Suprapubic skin (tissue), 4 donors: ENCODE measurements around the gene CDRT15. TPM values are rescaled to one million over a fixed set of nuclear protein-coding genes. Genes with fewer than 3 reads are reported as not detected.
"Not testable (repeated sequence)": the region's sequence is repeated elsewhere in the genome, so short reads cannot be mapped to it uniquely, and the experiment has no call there.

Experiments
- DNase-seq, 2 donors: peaks; one replicate each; pipeline ENCODE4 v3.0.0-alpha.2; 2019; ENCODE audit warnings: low spot score in 2 of 2
- H3K27ac ChIP-seq: fragments of 200-600 bp; sonication (generic); one replicate; pipeline ENCODE4 v1.5.1; 2019
- H3K27me3 ChIP-seq: fragments of 200-600 bp; sonication (generic); one replicate; pipeline ENCODE4 v1.5.1; 2019
- H3K36me3 ChIP-seq: fragments of 200-600 bp; sonication (generic); one replicate; pipeline ENCODE4 v1.5.1; 2019
- H3K4me1 ChIP-seq: fragments of 200-600 bp; sonication (generic); one replicate; pipeline ENCODE4 v1.5.1; 2019
- H3K4me3 ChIP-seq: fragments of 200-600 bp; sonication (generic); one replicate; pipeline ENCODE4 v1.5.1; 2019; ENCODE audit warnings: mild to moderate bottlenecking
- H3K9me3 ChIP-seq: fragments of 200-600 bp; sonication (generic); one replicate; pipeline ENCODE4 v1.5.1; 2019
- EP300 ChIP-seq: sonication (generic); formaldehyde crosslinking; IDR thresholded peaks from one replicate; pipeline ENCODE4 v1.6.1; 2017; ENCODE audit warnings: antibody characterized with exemption
- POLR2A ChIP-seq, 2 donors: fragments of 450-650 bp; IDR thresholded peaks; one replicate each; pipeline ENCODE4 v1.6.1; 2017; ENCODE audit warnings: antibody characterized with exemption in 2 of 2, mild to moderate bottlenecking in 2 of 2, moderate library complexity in 2 of 2
- POLR2AphosphoS5 ChIP-seq, 3 donors: sonication (generic); formaldehyde crosslinking; IDR thresholded peaks; one replicate each; pipeline ENCODE4 v1.6.1; 2017; ENCODE audit warnings: antibody characterized with exemption in 3 of 3
- WGBS: methylation state at CpG from one replicate; pipeline ENCODE4 v1.1.5; 2018; 5-methylcytosine and 5-hydroxymethylcytosine counted together
- total RNA-seq, 4 donors: library from RNA; depleted of rRNA; stranded (reverse); fragments of >200 nt; gene quantifications; one replicate each; pipeline ENCODE4 v1.1.0, GENCODE V29; 2016
- TF ChIP-seq, protein P1 (sequence below), 2 donors: fragments of 200-600 bp in 1 of 2; fragments of 450-650 bp in 1 of 2; sonication (generic) in 1 of 2; IDR thresholded peaks; one replicate each; pipeline ENCODE4 v1.5.1; 2016 to 2019; ENCODE audit warnings: antibody characterized with exemption in 2 of 2, mild to moderate bottlenecking in 1 of 2, moderate library complexity in 1 of 2

CDRT15 gene
- total RNA-seq, 4 donors from 2014 or later = not detected

GRCh38 chr17:14198575-14198974 is 38.1 kb downstream of the CDRT15 start:
- DNase-seq = no peak
- Histone ChIP-seq H3K4me1 (peaks cover 22% of the 10 kb centered on the region), H3K27ac (no peak overlapping the region), H3K27me3 (no peaks in the 10 kb centered on the region), H3K4me3 (no peak overlapping the region), H3K9me3 (no peaks in the 10 kb centered on the region), H3K36me3 (peaks cover 7% of the 10 kb centered on the region)
- 94% methylated on average over 4 of the region's 4 CpGs for WGBS
- TF ChIP-seq, protein P1, sequence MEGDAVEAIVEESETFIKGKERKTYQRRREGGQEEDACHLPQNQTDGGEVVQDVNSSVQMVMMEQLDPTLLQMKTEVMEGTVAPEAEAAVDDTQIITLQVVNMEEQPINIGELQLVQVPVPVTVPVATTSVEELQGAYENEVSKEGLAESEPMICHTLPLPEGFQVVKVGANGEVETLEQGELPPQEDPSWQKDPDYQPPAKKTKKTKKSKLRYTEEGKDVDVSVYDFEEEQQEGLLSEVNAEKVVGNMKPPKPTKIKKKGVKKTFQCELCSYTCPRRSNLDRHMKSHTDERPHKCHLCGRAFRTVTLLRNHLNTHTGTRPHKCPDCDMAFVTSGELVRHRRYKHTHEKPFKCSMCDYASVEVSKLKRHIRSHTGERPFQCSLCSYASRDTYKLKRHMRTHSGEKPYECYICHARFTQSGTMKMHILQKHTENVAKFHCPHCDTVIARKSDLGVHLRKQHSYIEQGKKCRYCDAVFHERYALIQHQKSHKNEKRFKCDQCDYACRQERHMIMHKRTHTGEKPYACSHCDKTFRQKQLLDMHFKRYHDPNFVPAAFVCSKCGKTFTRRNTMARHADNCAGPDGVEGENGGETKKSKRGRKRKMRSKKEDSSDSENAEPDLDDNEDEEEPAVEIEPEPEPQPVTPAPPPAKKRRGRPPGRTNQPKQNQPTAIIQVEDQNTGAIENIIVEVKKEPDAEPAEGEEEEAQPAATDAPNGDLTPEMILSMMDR (IDR thresholded peaks at IDR 0.05) = no peak
- TF ChIP-seq POLR2AphosphoS5 (IDR thresholded peaks at IDR 0.05) = no peak
- no peak for TF ChIP-seq POLR2A (IDR thresholded peaks at IDR 0.05)
- TF ChIP-seq EP300 = no peak

GRCh38 chr17:14198013-14198412 is 38.6 kb downstream of the CDRT15 start:
- Histone ChIP-seq H3K27me3 (no peaks in the 10 kb centered on the region), H3K27ac (no peak overlapping the region), H3K4me3 (no peak overlapping the region), H3K9me3 (no peaks in the 10 kb centered on the region), H3K36me3 (peaks cover 7% of the 10 kb centered on the region), H3K4me1 (peaks cover 22% of the 10 kb centered on the region)
- TF ChIP-seq, protein P1 (IDR thresholded peaks at IDR 0.05) = no peak
- TF ChIP-seq EP300 (no peak), POLR2AphosphoS5 (IDR thresholded peaks at IDR 0.05) (no peak)
- 80% methylated on average over 6 of the region's 6 CpGs for WGBS
- no peak for DNase-seq

DNA sequence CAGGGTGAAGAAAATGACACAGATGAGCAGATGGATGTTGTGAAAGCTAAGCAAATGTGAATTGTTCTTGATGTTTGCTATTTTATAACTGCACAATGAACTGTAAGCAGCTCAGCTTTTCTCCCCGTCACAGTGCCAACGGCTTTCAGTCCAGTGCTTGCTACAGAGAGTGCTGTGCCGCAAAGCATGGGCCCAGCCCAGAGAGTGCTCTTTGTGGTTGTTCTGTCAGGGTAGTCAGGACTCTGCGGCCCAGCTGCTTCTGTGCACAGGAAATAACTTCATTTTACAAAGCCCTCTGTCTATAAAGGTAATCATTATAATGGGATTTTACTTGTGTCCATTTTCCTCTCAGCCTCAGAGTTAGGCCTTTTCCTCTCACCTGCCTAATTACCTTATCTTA is 39.1 kb downstream of the CDRT15 start:
- no peaks in the 10 kb centered on the region for H3K27me3 ChIP-seq
- 63% methylated on average over 4 of the region's 4 CpGs for WGBS
- no peak overlapping the region for H3K4me3 ChIP-seq
- H3K4me1 ChIP-seq = peaks cover 22% of the 10 kb centered on the region
- H3K9me3 ChIP-seq = no peaks in the 10 kb centered on the region
- TF ChIP-seq POLR2A (IDR thresholded peaks at IDR 0.05) (no peak), POLR2AphosphoS5 (IDR thresholded peaks at IDR 0.05) (no peak), EP300 (no peak)
- TF ChIP-seq, protein P1 (IDR thresholded peaks at IDR 0.05) = no peak
- no peak for DNase-seq
- peaks cover 7% of the 10 kb centered on the region for H3K36me3 ChIP-seq
- H3K27ac ChIP-seq = no peak overlapping the region

DNA sequence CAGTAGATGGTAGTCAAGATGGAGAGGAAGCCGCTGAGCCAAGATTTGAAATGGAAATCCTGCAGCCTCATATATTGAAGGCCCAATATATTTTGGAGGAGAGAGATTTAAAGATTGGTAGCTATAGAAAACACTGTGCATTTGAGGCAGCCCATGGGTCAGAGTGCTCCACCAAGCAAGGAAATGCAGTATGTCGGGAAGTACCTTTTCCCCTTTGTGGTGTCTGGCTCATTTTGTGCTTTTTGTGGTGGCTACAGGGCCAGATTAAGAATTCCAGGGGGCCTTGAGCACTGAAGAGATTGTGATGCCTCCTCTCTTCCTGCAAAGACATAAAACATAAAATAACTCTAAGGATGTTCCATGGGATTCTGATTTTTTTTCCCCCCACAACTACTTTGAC is 39.6 kb downstream of the CDRT15 start:
- H3K27ac ChIP-seq = no peak overlapping the region
- DNase-seq = no peak
- H3K36me3 ChIP-seq = peaks cover 7% of the 10 kb centered on the region
- peaks cover 22% of the 10 kb centered on the region for H3K4me1 ChIP-seq
- no peaks in the 10 kb centered on the region for H3K9me3 ChIP-seq
- no peak for TF ChIP-seq POLR2AphosphoS5 (IDR thresholded peaks at IDR 0.05)
- TF ChIP-seq EP300 = no peak
- TF ChIP-seq, protein P1 (IDR thresholded peaks at IDR 0.05) = no peak
- TF ChIP-seq POLR2A (IDR thresholded peaks at IDR 0.05) = no peak
- H3K27me3 ChIP-seq = no peaks in the 10 kb centered on the region
- H3K4me3 ChIP-seq = no peak overlapping the region
- WGBS = 86% methylated on average over 2 of the region's 2 CpGs

DNA sequence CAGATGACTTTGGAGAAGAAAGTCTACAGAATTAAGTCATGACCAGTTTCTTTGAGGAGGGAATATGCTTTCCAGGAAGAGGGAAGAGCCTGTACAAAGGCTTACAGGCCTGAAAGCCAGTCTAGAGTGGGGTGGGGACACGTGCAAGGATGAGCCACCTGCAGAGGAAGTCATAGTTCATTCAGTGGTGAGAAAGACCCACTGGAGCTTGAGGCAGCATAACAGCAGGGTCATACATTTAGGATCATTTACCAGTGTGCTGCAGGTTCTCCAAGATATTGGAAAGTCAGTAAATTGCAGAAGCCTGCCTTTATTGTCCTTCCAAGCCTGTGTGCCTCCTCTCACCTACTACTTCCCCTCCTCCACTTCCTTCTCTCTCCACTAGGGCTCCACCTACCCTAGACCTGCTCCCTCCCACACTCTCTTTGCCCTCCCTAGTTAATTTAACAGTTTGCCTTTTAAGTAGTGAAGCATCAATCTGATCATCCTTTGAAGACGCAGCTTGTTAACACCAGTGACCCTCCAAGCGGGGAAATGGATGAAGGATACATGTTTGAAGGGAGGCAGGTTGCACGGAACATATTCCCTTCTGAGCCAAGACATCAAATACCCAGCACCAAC is 40.2 kb downstream of the CDRT15 start:
- WGBS = 82% methylated on average over 4 of the region's 4 CpGs
- Histone ChIP-seq H3K36me3 (peaks cover 7% of the 10 kb centered on the region), H3K27me3 (no peaks in the 10 kb centered on the region), H3K4me3 (no peak overlapping the region), H3K9me3 (no peaks in the 10 kb centered on the region), H3K4me1 (peaks cover 17% of the 10 kb centered on the region), H3K27ac (no peak overlapping the region)
- TF ChIP-seq POLR2AphosphoS5 (IDR thresholded peaks at IDR 0.05) (no peak), EP300 (no peak), POLR2A (IDR thresholded peaks at IDR 0.05) (no peak)
- TF ChIP-seq, protein P1 (IDR thresholded peaks at IDR 0.05) = no peak
- DNase-seq = no peak

DNA sequence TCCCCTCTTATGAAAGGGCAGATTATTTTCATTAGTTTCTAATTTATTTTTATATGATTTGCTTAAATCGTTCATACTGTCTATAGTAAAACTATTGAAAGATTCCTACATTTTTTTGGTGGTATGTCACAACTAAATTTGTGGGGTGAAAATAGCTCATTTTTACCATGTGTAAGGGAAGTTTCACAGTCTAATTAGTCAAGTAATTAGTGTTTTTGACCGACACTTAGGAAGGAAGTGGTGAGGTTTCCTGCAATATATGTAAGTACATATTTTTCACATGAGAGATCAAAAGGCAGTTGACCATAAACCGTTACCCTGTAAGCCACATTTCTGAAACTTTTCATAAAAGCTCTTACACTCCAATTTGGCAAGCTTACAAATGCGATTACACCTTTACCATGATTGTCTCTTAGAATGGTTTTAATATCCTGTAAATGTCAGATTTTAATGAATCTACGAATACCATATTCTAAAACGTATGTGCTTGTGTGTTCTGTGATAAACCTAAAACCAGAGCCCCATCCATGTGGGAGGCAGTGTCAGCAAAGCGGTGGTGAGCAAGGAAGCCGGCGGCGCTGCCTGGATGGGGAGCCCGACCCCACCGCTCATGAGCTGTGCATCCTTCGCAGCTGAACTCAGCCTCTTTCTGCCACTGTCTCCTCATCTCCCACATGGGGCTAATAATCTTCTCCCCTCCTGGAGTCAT is 43.9 kb downstream of the CDRT15 start:
- not testable (repeated sequence) for H3K27ac ChIP-seq, H3K4me1 ChIP-seq, H3K36me3 ChIP-seq, DNase-seq, H3K9me3 ChIP-seq, H3K27me3 ChIP-seq, H3K4me3 ChIP-seq
- WGBS = 75% methylated on average over 13 of the region's 13 CpGs

- H3K27me3 ChIP-seq, H3K9me3 ChIP-seq, H3K27ac ChIP-seq, H3K4me3 ChIP-seq, DNase-seq, H3K36me3 ChIP-seq, H3K4me1 ChIP-seq: not testable (repeated sequence)
- WGBS = 71% methylated on average over 4 of the region's 11 CpGs
Measured at GRCh38 chr17:14192039-14192438, 44.6 kb downstream of the CDRT15 start.

DNA sequence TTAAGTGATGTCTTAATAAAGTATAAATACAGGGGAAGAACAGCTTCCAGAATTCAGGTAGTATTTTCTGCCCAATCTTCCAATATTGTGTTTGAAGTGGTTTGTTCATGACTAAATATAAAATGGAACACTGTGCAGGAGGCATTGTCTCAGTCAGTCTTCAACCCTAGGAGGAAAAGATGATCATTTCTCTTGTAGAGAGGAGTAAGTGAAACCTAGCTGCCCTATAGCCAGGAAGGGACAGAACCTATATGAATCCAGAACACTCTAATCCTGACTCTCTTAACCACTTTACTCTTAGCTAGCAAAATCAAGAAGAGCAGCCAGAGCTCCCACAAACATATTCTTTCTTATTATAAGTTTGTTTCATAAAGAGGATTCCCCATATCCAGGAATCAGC is 45.2 kb downstream of the CDRT15 start:
- H3K9me3 ChIP-seq, H3K4me1 ChIP-seq, H3K27me3 ChIP-seq, H3K4me3 ChIP-seq, H3K36me3 ChIP-seq, H3K27ac ChIP-seq, DNase-seq: not testable (repeated sequence)
